Measurements from ENCODE around the gene ANKRD13A. TPM values are rescaled to one million over a fixed set of nuclear protein-coding genes. Genes with fewer than 3 reads are reported as not detected.

The ANKRD13A gene
- 35.9 and 80.0 TPM in 2 replicates for total RNA-seq

GRCh38 chr12:109998904-109999648 lies at the start of gene ANKRD13A:
Gene ANKRD13A, plus strand, starts transcription at chr12:109999430. Its CDS starts 259 bp downstream, at chr12:109999689.

GRCh38 chr12:109995686-109996482 lies 3.3 kb upstream of the ANKRD13A start, which contains the start of gene GIT2:
Gene GIT2, minus strand, starts transcription at chr12:109996368. Its CDS starts 144 bp downstream, at chr12:109996224.

GRCh38 chr12:110048242-110049027 lies 49.2 kb downstream of the ANKRD13A start, which contains the start of gene C12orf76:
Gene C12orf76, minus strand, starts transcription at chr12:110048522. Its CDS starts 27 bp downstream, at chr12:110048495.

Other genes with a start within 250 kb of the ANKRD13A start
- 1.2 and 8.7 TPM in 2 replicates for gene TRPV4, start 166.0 kb upstream of the ANKRD13A start, total RNA-seq
- gene GLTP, start 118.9 kb upstream of the ANKRD13A start, total RNA-seq: 41.0 and 46.0 TPM in 2 replicates
- 7.5 and 9.4 TPM in 2 replicates for gene TCHP, start 99.2 kb upstream of the ANKRD13A start, total RNA-seq
- gene GIT2, start 3.1 kb upstream of the ANKRD13A start, total RNA-seq: 15.9 and 23.1 TPM in 2 replicates
- 5.3 and 16.4 TPM in 2 replicates for gene C12orf76, start 49.1 kb downstream of the ANKRD13A start, total RNA-seq
- 10.5 and 11.7 TPM in 2 replicates for gene IFT81, start 124.9 kb downstream of the ANKRD13A start, total RNA-seq